Measurements from ENCODE around the gene CCL18.
"Not testable (repeated sequence)": the region's sequence is repeated elsewhere in the genome, so short reads cannot be mapped to it uniquely, and the experiment has no call there.

The CCL18 gene

GRCh38 chr17:36105781-36106492 lies 41.9 kb downstream of the CCL18 start:
- TF ChIP-seq, protein P1, sequence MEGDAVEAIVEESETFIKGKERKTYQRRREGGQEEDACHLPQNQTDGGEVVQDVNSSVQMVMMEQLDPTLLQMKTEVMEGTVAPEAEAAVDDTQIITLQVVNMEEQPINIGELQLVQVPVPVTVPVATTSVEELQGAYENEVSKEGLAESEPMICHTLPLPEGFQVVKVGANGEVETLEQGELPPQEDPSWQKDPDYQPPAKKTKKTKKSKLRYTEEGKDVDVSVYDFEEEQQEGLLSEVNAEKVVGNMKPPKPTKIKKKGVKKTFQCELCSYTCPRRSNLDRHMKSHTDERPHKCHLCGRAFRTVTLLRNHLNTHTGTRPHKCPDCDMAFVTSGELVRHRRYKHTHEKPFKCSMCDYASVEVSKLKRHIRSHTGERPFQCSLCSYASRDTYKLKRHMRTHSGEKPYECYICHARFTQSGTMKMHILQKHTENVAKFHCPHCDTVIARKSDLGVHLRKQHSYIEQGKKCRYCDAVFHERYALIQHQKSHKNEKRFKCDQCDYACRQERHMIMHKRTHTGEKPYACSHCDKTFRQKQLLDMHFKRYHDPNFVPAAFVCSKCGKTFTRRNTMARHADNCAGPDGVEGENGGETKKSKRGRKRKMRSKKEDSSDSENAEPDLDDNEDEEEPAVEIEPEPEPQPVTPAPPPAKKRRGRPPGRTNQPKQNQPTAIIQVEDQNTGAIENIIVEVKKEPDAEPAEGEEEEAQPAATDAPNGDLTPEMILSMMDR (IDR thresholded peaks at IDR 0.05; ENCODE audit: borderline replicate concordance, insufficient read depth, low read depth, low read length), result no peak
- no peak overlapping the region for H3K4me3 ChIP-seq (ENCODE audit: low read depth, low read length)

GRCh38 chr17:36106493-36106835 lies 42.4 kb downstream of the CCL18 start:
- TF ChIP-seq, protein P1 (IDR thresholded peaks at IDR 0.05; ENCODE audit: borderline replicate concordance, insufficient read depth, low read depth, low read length), result no peak
- no peak overlapping the region for H3K4me3 ChIP-seq (ENCODE audit: low read depth, low read length)

- TF ChIP-seq, protein P1 (IDR thresholded peaks at IDR 0.05; ENCODE audit: borderline replicate concordance, insufficient read depth, low read depth, low read length), result no peak
- H3K4me3 ChIP-seq (ENCODE audit: low read depth, low read length), result no peak overlapping the region
These were observed 43.6 kb downstream of the CCL18 start for GRCh38 chr17:36107660-36108059.

DNA sequence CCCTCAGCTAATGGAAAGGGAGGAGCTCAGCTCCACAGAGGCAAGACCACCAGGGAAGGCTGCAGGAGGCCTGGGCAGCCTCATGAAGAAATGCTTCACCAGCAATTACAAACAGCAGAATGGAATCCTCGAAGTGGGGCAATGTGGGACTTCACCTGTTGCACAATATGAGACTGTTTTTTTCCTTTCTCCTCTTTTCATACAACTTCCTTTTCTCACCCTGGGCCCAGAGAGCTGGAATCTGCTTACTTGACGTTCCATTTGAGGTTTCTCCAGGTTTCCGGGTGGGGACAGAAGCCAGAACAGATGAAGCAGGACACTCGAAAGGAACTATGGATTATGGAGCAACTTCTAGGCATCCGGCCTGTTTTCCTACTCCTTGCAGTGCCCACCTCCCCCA lies 44.2 kb downstream of the CCL18 start:
- not testable (repeated sequence) for H3K4me3 ChIP-seq (ENCODE audit: low read depth, low read length)

GRCh38 chr17:36111068-36111490 lies 47.0 kb downstream of the CCL18 start:
- TF ChIP-seq, protein P1 (IDR thresholded peaks at IDR 0.05; ENCODE audit: borderline replicate concordance, insufficient read depth, low read depth, low read length), result no peak
- no peak overlapping the region for H3K4me3 ChIP-seq (ENCODE audit: low read depth, low read length)

DNA sequence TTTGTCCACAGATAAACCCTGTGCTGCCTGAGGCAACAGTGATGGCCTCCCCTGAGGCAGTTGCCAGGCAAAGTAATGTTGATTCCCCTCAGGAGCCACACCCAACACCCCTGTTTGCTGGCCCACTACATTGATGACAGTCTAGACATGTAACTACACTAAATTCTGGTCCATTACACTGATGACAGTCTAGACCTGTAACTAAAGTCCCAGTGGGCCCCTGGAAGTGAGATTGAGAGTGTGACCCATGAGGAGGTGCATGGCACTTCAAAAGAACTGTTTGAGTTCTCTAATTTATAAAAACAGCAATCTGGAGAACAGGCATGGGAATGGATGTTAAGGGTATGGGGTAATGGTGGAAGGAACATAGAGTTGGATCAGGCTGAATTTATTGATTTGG lies 48.5 kb downstream of the CCL18 start:
- H3K4me3 ChIP-seq (ENCODE audit: low read depth, low read length), result no peak overlapping the region
- TF ChIP-seq, protein P1 (IDR thresholded peaks at IDR 0.05; ENCODE audit: borderline replicate concordance, insufficient read depth, low read depth, low read length), result no peak

GRCh38 chr17:36113131-36113530 lies 49.1 kb downstream of the CCL18 start:
- H3K4me3 ChIP-seq (ENCODE audit: low read depth, low read length), result not testable (repeated sequence)

GRCh38 chr17:36114971-36115648 lies 51.0 kb downstream of the CCL18 start:
- H3K4me3 ChIP-seq (ENCODE audit: low read depth, low read length), result not testable (repeated sequence)

- not testable (repeated sequence) for H3K4me3 ChIP-seq (ENCODE audit: low read depth, low read length)
These were observed 51.5 kb downstream of the CCL18 start for GRCh38 chr17:36115649-36115977.

Data from GM12875 (cell line).